IMR-90 (cell line): ENCODE measurements around the gene TMEM127. TPM values are rescaled to one million over a fixed set of nuclear protein-coding genes. Genes with fewer than 3 reads are reported as not detected.

Source experiments
- ATAC-seq: fragments of 200-7000 bp; cut with Tn5 transposase; 2 replicates; pipeline ENCODE4 v1.9.1; 2020; ENCODE audit warnings: low read depth, mild to moderate bottlenecking, moderate library complexity
- BruUV-seq: library from RNA; stranded (reverse); fragments of 400-500 nt; replicated peaks from 2 replicates; lab custom pipeline; 2021; lab: Mats Ljungman, UMichigan
- CTCF ChIA-PET: fragments of 300-600 bp; formaldehyde crosslinking; extraction: SDS; loops from one replicate; lab custom pipeline; 2021; ENCODE audit warnings: antibody characterized with exemption; lab: Yijun Ruan, JAX
- POLR2A ChIA-PET: fragments of 300-600 bp; sonication (Branson Sonifier 250); formaldehyde crosslinking; loops from one replicate; lab custom pipeline; 2022; ENCODE audit warnings: antibody characterized with exemption; ENCODE audit not compliant: unreplicated experiment; lab: Charles Lee
- DNase-seq: peaks from one replicate; pipeline ENCODE4 v3.0.0; 2013
- H2AFZ ChIP-seq: replicated peaks from 2 replicates; pipeline ENCODE3; 2013; ENCODE audit warnings: low read length, mild to moderate bottlenecking; ENCODE audit not compliant: poor library complexity
- H2AK5ac ChIP-seq: 2 replicates; pipeline ENCODE4 v1.6.1; 2013; ENCODE audit warnings: low read depth, low read length, inconsistent platforms
- H2AK9ac ChIP-seq: replicated peaks from 2 replicates; pipeline ENCODE3; 2013; ENCODE audit warnings: mild to moderate bottlenecking, low read depth, low read length, moderate library complexity; ENCODE audit not compliant: poor library complexity
- H2BK120ac ChIP-seq: 2 replicates; pipeline ENCODE4 v1.6.1; 2013; ENCODE audit warnings: low read depth, low read length, inconsistent platforms
- H2BK15ac ChIP-seq: 3 replicates; pipeline ENCODE4 v1.6.1; 2013; ENCODE audit warnings: low read depth, low read length, inconsistent platforms
- H2BK20ac ChIP-seq: 2 replicates; pipeline ENCODE4 v1.6.1; 2013; ENCODE audit warnings: low read depth, mild to moderate bottlenecking, inconsistent platforms, low read length, moderate library complexity
- H2BK5ac ChIP-seq: 2 replicates; pipeline ENCODE4 v1.6.1; 2013; ENCODE audit warnings: mild to moderate bottlenecking, low read depth, low read length, inconsistent platforms; ENCODE audit not compliant: poor library complexity, severe bottlenecking
- H3K14ac ChIP-seq: replicated peaks from 2 replicates; pipeline ENCODE4 v1.6.1; 2013; ENCODE audit warnings: low read depth, low read length, inconsistent platforms
- H3K18ac ChIP-seq: 2 replicates; pipeline ENCODE4 v1.6.1; 2013; ENCODE audit warnings: low read depth, low read length, control low read depth
- H3K23ac ChIP-seq: 2 replicates; pipeline ENCODE4 v1.6.1; 2013; ENCODE audit warnings: low read depth, low read length, inconsistent platforms
- H3K27ac ChIP-seq: 2 replicates; pipeline ENCODE4 v1.5.1; 2013; ENCODE audit warnings: mild to moderate bottlenecking, control low read depth, low read length; ENCODE audit not compliant: insufficient read depth
- H3K27me3 ChIP-seq: 2 replicates; pipeline ENCODE4 v1.6.1; 2013; ENCODE audit warnings: low read length; ENCODE audit not compliant: control insufficient read depth, insufficient read depth
- H3K36me3 ChIP-seq: 2 replicates; pipeline ENCODE4 v1.6.1; 2013; ENCODE audit warnings: low read length, mixed read lengths; ENCODE audit not compliant: control insufficient read depth, insufficient read depth
- H3K4ac ChIP-seq: 2 replicates; pipeline ENCODE4 v1.6.1; 2013; ENCODE audit warnings: low read depth, low read length, inconsistent platforms
- H3K4me1 ChIP-seq: 2 replicates; pipeline ENCODE4 v1.6.1; 2013; ENCODE audit warnings: low read length, mixed read lengths; ENCODE audit not compliant: control insufficient read depth, insufficient read depth
- H3K4me2 ChIP-seq: 2 replicates; pipeline ENCODE4 v1.6.1; 2013; ENCODE audit warnings: low read depth, mild to moderate bottlenecking, control low read depth, low read length, moderate library complexity
- H3K4me3 ChIP-seq: 2 replicates; pipeline ENCODE4 v1.5.1; 2013; ENCODE audit warnings: low read depth, mild to moderate bottlenecking, control low read depth, low read length, moderate library complexity; ENCODE audit not compliant: insufficient read depth
- H3K56ac ChIP-seq: 2 replicates; pipeline ENCODE4 v1.6.1; 2013; ENCODE audit warnings: low read length, inconsistent platforms; ENCODE audit not compliant: insufficient read depth; ENCODE audit errors: extremely low read depth
- H3K79me1 ChIP-seq, 2 experiments: 2 replicates each; pipeline ENCODE4 v1.6.1; 2013; ENCODE audit warnings: low read length in 2 of 2, inconsistent platforms in 1 of 2, low read depth in 1 of 2
- H3K9ac ChIP-seq: 2 replicates; pipeline ENCODE4 v1.6.1; 2013; ENCODE audit warnings: low read depth, low read length, control low read depth
- H3K9me1 ChIP-seq: 2 replicates; pipeline ENCODE4 v1.6.1; 2013; ENCODE audit warnings: low read length, inconsistent platforms; ENCODE audit not compliant: insufficient read depth
- H3K9me3 ChIP-seq: 2 replicates; pipeline ENCODE4 v1.6.1; 2013; ENCODE audit warnings: low read length; ENCODE audit not compliant: control insufficient read depth, insufficient read depth
- H4K20me1 ChIP-seq: 2 replicates; pipeline ENCODE4 v1.6.1; 2013; ENCODE audit warnings: low read length, inconsistent platforms; ENCODE audit not compliant: insufficient read depth
- H4K5ac ChIP-seq: 2 replicates; pipeline ENCODE4 v1.6.1; 2013; ENCODE audit warnings: mild to moderate bottlenecking, low read depth, low read length, control low read depth
- H4K8ac ChIP-seq, 2 experiments: 2 replicates each; pipeline ENCODE4 v1.6.1; 2013; ENCODE audit warnings: low read depth in 2 of 2, low read length in 2 of 2, control low read depth in 1 of 2, inconsistent platforms in 1 of 2
- H4K91ac ChIP-seq: 2 replicates; pipeline ENCODE4 v1.6.1; 2013; ENCODE audit warnings: low read depth, low read length, inconsistent platforms; ENCODE audit not compliant: insufficient read depth
- BHLHE40 ChIP-seq: fragments of 150-350 bp; IDR thresholded peaks from 2 replicates; pipeline ENCODE4 v1.6.1; 2016; ENCODE audit warnings: mild to moderate bottlenecking, low read depth, low read length
- NFE2L2 ChIP-seq: fragments of 150-350 bp; IDR thresholded peaks from 2 replicates; pipeline ENCODE4 v1.6.1; 2016; ENCODE audit warnings: low read depth, mild to moderate bottlenecking, low read length
- POLR2A ChIP-seq: IDR thresholded peaks from 2 replicates; pipeline ENCODE4 v1.6.1; 2012; ENCODE audit warnings: mild to moderate bottlenecking, low read depth, low read length
- RAD21 ChIP-seq: IDR thresholded peaks from 2 replicates; pipeline ENCODE4 v1.6.1; 2012; ENCODE audit warnings: low read length, improper control_type of control experiment
- RCOR1 ChIP-seq: IDR thresholded peaks from 2 replicates; pipeline ENCODE4 v1.6.1; 2012; ENCODE audit warnings: mild to moderate bottlenecking, low read length, improper control_type of control experiment; ENCODE audit not compliant: insufficient replicate concordance
- SMC3 ChIP-seq: fragments of 150-350 bp; IDR thresholded peaks from 2 replicates; pipeline ENCODE4 v1.6.1; 2016; ENCODE audit warnings: low read depth, mild to moderate bottlenecking, antibody characterized with exemption, low read length, moderate library complexity
- WGBS, 2 experiments: methylation state at CpG; one replicate each; pipeline versions ENCODE4 v1.1.5 to v1.1.7; 2013; ENCODE audit warnings: missing lambda C conversion rate in 2 of 2; ENCODE audit not compliant: insufficient read length in 1 of 2; ENCODE audit errors: extremely low coverage in 2 of 2; 5-methylcytosine and 5-hydroxymethylcytosine counted together
- dilution Hi-C: fragments of 300-500 bp; cut with HindIII; formaldehyde crosslinking; loops from one replicate; pipeline ENCODE4 v1.14.3; 2018; ENCODE audit warnings: low sequenced_read_pairs; ENCODE audit not compliant: unreplicated experiment
- in situ Hi-C: fragments of 300-500 bp; cut with MboI; formaldehyde crosslinking; loops from 3 replicates; pipeline ENCODE4 v1.14.3; 2019; ENCODE audit warnings: low sequenced_read_pairs, inconsistent platforms, mixed read lengths
- intact Hi-C: fragments of 100-400 bp; cut with micrococcal nuclease; formaldehyde crosslinking; loops from 2 replicates; pipeline ENCODE4 v1.10.0; 2022
- polyA plus RNA-seq, 3 experiments: library from polyadenylated mRNA; depleted of rRNA; stranded (reverse); fragments of >200 nt; gene quantifications; 2 replicates each; pipeline ENCODE4 v1.2.3, GENCODE V29; 2012; ENCODE audit warnings: low replicate concordance in 1 of 3
- total RNA-seq: library from RNA; depleted of rRNA; stranded (reverse); fragments of >200 nt; gene quantifications from 2 replicates; pipeline ENCODE4 v1.2.3, GENCODE V29; 2012

The TMEM127 gene
- total and polyA plus RNA-seq, 2 of the 4 experiments (the other 2 are of a cell fraction): 35.7 to 47.6 TPM

DNA sequence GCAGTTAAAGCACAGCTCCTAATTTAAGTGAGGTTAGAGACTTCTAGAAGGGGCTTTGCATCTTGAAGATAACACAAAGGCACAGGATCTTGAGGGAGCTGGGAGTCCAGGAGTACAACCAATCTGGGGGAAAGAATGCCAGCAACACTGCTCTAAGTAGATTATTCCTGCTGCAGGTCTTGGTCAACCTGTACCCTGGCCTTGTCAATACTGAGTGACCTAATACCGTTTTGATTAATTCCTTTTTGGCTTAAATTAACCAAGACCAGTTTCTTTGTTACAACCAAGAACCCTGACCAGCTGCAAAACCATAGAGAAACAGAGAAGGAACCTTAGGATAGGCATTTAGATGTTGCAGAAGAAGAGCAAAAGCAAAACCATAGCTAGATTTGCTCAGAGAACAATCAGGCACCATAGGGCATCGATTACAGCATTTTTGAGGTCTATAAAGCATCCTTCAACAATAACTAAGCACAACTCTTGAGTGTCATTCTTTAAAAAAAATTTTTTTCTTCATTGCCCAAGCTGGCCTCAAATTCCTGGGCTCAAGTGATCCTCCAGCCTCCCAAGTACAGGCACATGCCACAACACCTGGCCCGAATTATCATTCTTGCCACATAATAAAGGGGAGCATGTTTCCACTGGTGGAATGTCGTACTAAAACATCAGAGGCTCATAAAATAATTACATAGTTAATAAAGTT is 63.5 kb downstream of the TMEM127 start:
- Histone ChIP-seq H3K9me1 (peaks cover 9% of the 10 kb centered on the region), H4K5ac (no peak overlapping the region), H4K20me1 (peaks cover 64% of the 10 kb centered on the region), H3K4me3 (no peak overlapping the region), H3K23ac (peak overlapping the region; percentile 39; the same call in 1 of the 2 replicates), H2BK15ac (no peak overlapping the region), H3K4me2 (0 out of 2 replicates have a peak overlapping the region, but pooled peaks have one; percentile 28), H3K4ac (no peak overlapping the region), H3K9me3 (no peaks in the 10 kb centered on the region), H3K36me3 (peaks cover 1% of the 10 kb centered on the region; the same call in 1 of the 2 replicates), H3K14ac (no peak overlapping the region), H2BK120ac (no peak overlapping the region), H3K27me3 (no peaks in the 10 kb centered on the region), H3K9ac (no peak overlapping the region), H2AK5ac (no peak overlapping the region), H2AK9ac (no peak overlapping the region), H3K27ac (peak overlapping the region; percentile 51; the same call in 1 of the 2 replicates), H2BK20ac (no peak overlapping the region), H3K56ac (no peak overlapping the region), H2AFZ (no peak overlapping the region), H4K91ac (no peak overlapping the region), H2BK5ac (no peak overlapping the region), H3K79me1 (peaks cover 7 to 45% of the 10 kb centered on the region in 2 experiments; a peak in 2 of 4 replicates), H3K18ac (no peak overlapping the region), H3K4me1 (peaks cover 14% of the 10 kb centered on the region), H4K8ac (no peak overlapping the region)
- BruUV-seq: no TSS peak
- WGBS, 2 experiments: 100% methylated on average over 1 of the region's 4 CpGs; no CpG with 5 or more reads in 1 of the 2 experiments
- DNase-seq (no peak), ATAC-seq (peak; percentile 10; the same call in 1 of the 2 replicates)
- dilution Hi-C loops: no loop called here
- intact Hi-C loops: no loop called here
- in situ Hi-C loops: no loop called here
- TF ChIP-seq RAD21: no peak
- no peak for TF ChIP-seq POLR2A
- no peak for TF ChIP-seq NFE2L2
- no peak for TF ChIP-seq SMC3
- TF ChIP-seq BHLHE40: no peak
- TF ChIP-seq RCOR1: no peak
- POLR2A ChIA-PET: no interaction called here
- CTCF ChIA-PET: interaction anchor here (1.4 kb wide), 1 partner anchor 28 kb away, joined by 4 read pairs; no protein-coding TSS in a partner anchor
